Right lobe of liver (tissue), 4 donors: Measurements from ENCODE around the gene VSX2.

Source experiments
- CTCF ChIP-seq, 4 donors: fragments of 200-600 bp in 3 of 4; fragments of 450-650 bp in 1 of 4; IDR thresholded peaks; one replicate each; pipeline versions ENCODE4 v1.5.1 to v1.8.0; 2016 to 2022; ENCODE audit warnings: antibody characterized with exemption in 4 of 4, mild to moderate bottlenecking in 2 of 4
- POLR2A ChIP-seq: fragments of 450-650 bp; IDR thresholded peaks from one replicate; pipeline ENCODE4 v1.6.1; 2017; ENCODE audit warnings: antibody characterized with exemption, mild to moderate bottlenecking
- donor health status: DM: no; HTN: no; CAD: no.
- donor health status: DM: no; HTN: no; CAD: no.
- donor health status: DM: no; HTN: yes; CAD: no.

GRCh38 chr14:74302634-74303569, 63.7 kb downstream of the VSX2 start, which contains the start of gene ABCD4:
- TF ChIP-seq CTCF (IDR thresholded peaks at IDR 0.05) (peak; percentile 9 to 65 (median 57)), POLR2A (peak; percentile 85)
